ENCODE data around the gene PRR18. TPM values are rescaled to one million over a fixed set of nuclear protein-coding genes. Genes with fewer than 3 reads are reported as not detected.
"Not testable (repeated sequence)": the region's sequence is repeated elsewhere in the genome, so short reads cannot be mapped to it uniquely, and the experiment has no call there.

The PRR18 gene
- total RNA-seq, 2 donors from 2014 or later: 0.27 TPM; not detected in 1

GRCh38 chr6:166352923-166353322, 44.7 kb upstream of the PRR18 start:
- DNase-seq (ENCODE audit: low spot score): no peak
- intact Hi-C loops (cut with DNase I): no loop called here
- no peak for TF ChIP-seq POLR2A (IDR thresholded peaks at IDR 0.05)
- TF ChIP-seq POLR2AphosphoS5 (IDR thresholded peaks at IDR 0.05): no peak
- no peak for TF ChIP-seq CTCF (IDR thresholded peaks at IDR 0.05)

GRCh38 chr6:166351715-166352285, 43.6 kb upstream of the PRR18 start:
- H3K4me1 ChIP-seq (replicated peaks): no peaks in the 10 kb centered on the region
- intact Hi-C loops (cut with DNase I): no loop called here
- TF ChIP-seq POLR2A (IDR thresholded peaks at IDR 0.05) (no peak), CTCF (IDR thresholded peaks at IDR 0.05) (no peak), POLR2AphosphoS5 (IDR thresholded peaks at IDR 0.05) (no peak)
- WGBS: 13% methylated on average over 4 of the region's 4 CpGs
- no peak overlapping the region for H3K4me3 ChIP-seq
- no peaks in the 10 kb centered on the region for H3K27me3 ChIP-seq (replicated peaks; ENCODE audit: insufficient read depth)
- no peaks in the 10 kb centered on the region for H3K9me3 ChIP-seq
- H3K36me3 ChIP-seq: no peaks in the 10 kb centered on the region
- DNase-seq (ENCODE audit: low spot score): no peak
- H3K27ac ChIP-seq: no peak overlapping the region

More at GRCh38 chr6:166352923-166353322, 44.7 kb upstream of the PRR18 start:
- no peak overlapping the region for H3K27ac ChIP-seq
- H3K27me3 ChIP-seq (replicated peaks; ENCODE audit: insufficient read depth): no peaks in the 10 kb centered on the region
- no peaks in the 10 kb centered on the region for H3K9me3 ChIP-seq
- no peaks in the 10 kb centered on the region for H3K36me3 ChIP-seq
- no peak overlapping the region for H3K4me3 ChIP-seq
- no peaks in the 10 kb centered on the region for H3K4me1 ChIP-seq (replicated peaks)

- DNase-seq (ENCODE audit: low spot score): no peak
- peaks cover 1% of the 10 kb centered on the region for H3K4me1 ChIP-seq (replicated peaks)
- intact Hi-C loops (cut with DNase I): no loop called here
- no peaks in the 10 kb centered on the region for H3K27me3 ChIP-seq (replicated peaks; ENCODE audit: insufficient read depth)
- no peak overlapping the region for H3K27ac ChIP-seq
- H3K36me3 ChIP-seq: no peaks in the 10 kb centered on the region
- H3K9me3 ChIP-seq: no peaks in the 10 kb centered on the region
- no peak overlapping the region for H3K4me3 ChIP-seq
- TF ChIP-seq POLR2AphosphoS5 (IDR thresholded peaks at IDR 0.05): no peak
- TF ChIP-seq CTCF (IDR thresholded peaks at IDR 0.05): no peak
- no peak for TF ChIP-seq POLR2A (IDR thresholded peaks at IDR 0.05)
- 86% methylated on average over 6 of the region's 6 CpGs for WGBS
These were observed 40.2 kb upstream of the PRR18 start for GRCh38 chr6:166348305-166348949.

- peaks cover 5% of the 10 kb centered on the region for H3K4me1 ChIP-seq (replicated peaks)
- DNase-seq (ENCODE audit: low spot score): no peak
- H3K9me3 ChIP-seq: no peaks in the 10 kb centered on the region
- TF ChIP-seq POLR2A (IDR thresholded peaks at IDR 0.05): no peak
- H3K4me3 ChIP-seq: no peak overlapping the region
- no peak overlapping the region for H3K27ac ChIP-seq
- no peaks in the 10 kb centered on the region for H3K36me3 ChIP-seq
- H3K27me3 ChIP-seq (replicated peaks; ENCODE audit: insufficient read depth): no peaks in the 10 kb centered on the region
- intact Hi-C loops (cut with DNase I): no loop called here
These were observed 38.8 kb upstream of the PRR18 start for GRCh38 chr6:166346965-166347364.

GRCh38 chr6:166346449-166346848, 38.3 kb upstream of the PRR18 start:
- Histone ChIP-seq H3K9me3 (no peaks in the 10 kb centered on the region), H3K27ac (no peak overlapping the region), H3K27me3 (replicated peaks; ENCODE audit: insufficient read depth) (no peaks in the 10 kb centered on the region), H3K4me3 (no peak overlapping the region), H3K36me3 (no peaks in the 10 kb centered on the region), H3K4me1 (replicated peaks) (peaks cover 5% of the 10 kb centered on the region)
- DNase-seq (ENCODE audit: low spot score): no peak
- TF ChIP-seq POLR2A (IDR thresholded peaks at IDR 0.05) (no peak), CTCF (IDR thresholded peaks at IDR 0.05) (no peak), POLR2AphosphoS5 (IDR thresholded peaks at IDR 0.05) (no peak)
- WGBS: 90% methylated on average over 3 of the region's 3 CpGs
- intact Hi-C loops (cut with DNase I): no loop called here

- intact Hi-C loops (cut with DNase I); H3K36me3 ChIP-seq; H3K4me1 ChIP-seq (replicated peaks); H3K9me3 ChIP-seq; H3K4me3 ChIP-seq; H3K27ac ChIP-seq; H3K27me3 ChIP-seq (replicated peaks; ENCODE audit: insufficient read depth); DNase-seq (ENCODE audit: low spot score): not testable (repeated sequence)
- WGBS: 84% methylated on average over 9 of the region's 9 CpGs
These were observed 37.5 kb upstream of the PRR18 start for GRCh38 chr6:166345672-166346071.

- H3K9me3 ChIP-seq; H3K27me3 ChIP-seq (replicated peaks; ENCODE audit: insufficient read depth); H3K27ac ChIP-seq; DNase-seq (ENCODE audit: low spot score); H3K4me3 ChIP-seq; H3K36me3 ChIP-seq: not testable (repeated sequence)
- peaks cover 16% of the 10 kb centered on the region for H3K4me1 ChIP-seq (replicated peaks)
- intact Hi-C loops (cut with DNase I): loop anchor here (5.0 kb wide), 1 partner anchor 37 kb away; the partner anchor contains the start of gene MPC1
- 67% methylated on average over 2 of the region's 2 CpGs for whole genome bisulfite sequencing
These were observed 36.7 kb upstream of the PRR18 start for GRCh38 chr6:166344921-166345320.
